Liver (tissue), 2 donors: Measurements from ENCODE around the gene DNAJC4.

Source experiments
- CTCF ChIP-seq: fragments of 150-350 bp; IDR thresholded peaks from 2 replicates; pipeline ENCODE4 v1.5.1; 2017; ENCODE audit warnings: improper control_type of control experiment, low read depth, low read length; ENCODE audit not compliant: missing input control
- YY1 ChIP-seq: IDR thresholded peaks from 2 replicates; pipeline ENCODE4 v1.6.1; 2016; ENCODE audit warnings: antibody characterized with exemption, mild to moderate bottlenecking
- donor health status: healthy.

DNA sequence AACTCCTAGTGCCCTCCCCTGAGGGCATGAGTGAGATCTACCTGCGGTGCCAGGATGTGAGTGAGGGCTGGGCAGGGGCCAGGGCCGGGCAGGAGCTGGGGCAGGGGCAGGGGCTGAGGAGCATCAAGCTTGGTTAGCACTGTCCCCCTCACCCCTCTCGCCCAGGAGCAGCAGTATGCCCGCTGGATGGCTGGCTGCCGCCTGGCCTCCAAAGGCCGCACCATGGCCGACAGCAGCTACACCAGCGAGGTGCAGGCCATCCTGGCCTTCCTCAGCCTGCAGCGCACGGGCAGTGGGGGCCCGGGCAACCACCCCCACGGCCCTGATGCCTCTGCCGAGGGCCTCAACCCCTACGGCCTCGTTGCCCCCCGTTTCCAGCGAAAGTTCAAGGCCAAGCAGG, 10.1 kb upstream of the DNAJC4 start:
- TF ChIP-seq CTCF = no peak
- TF ChIP-seq YY1 = no peak
